HepG2 (cell line): Measurements from ENCODE around the gene ZSWIM8. TPM values are rescaled to one million over a fixed set of nuclear protein-coding genes. Genes with fewer than 3 reads are reported as not detected.

Experiments used
- ATAC-seq: fragments of 200-7000 bp; cut with Tn5 transposase; 3 replicates; pipeline ENCODE4 v1.9.1; 2020; ENCODE audit warnings: mild to moderate bottlenecking, moderate library complexity
- BruUV-seq: library from RNA; stranded (reverse); fragments of 400-500 nt; replicated peaks from 2 replicates; lab custom pipeline; 2021; lab: Mats Ljungman, UMichigan
- CTCF ChIA-PET: fragments of 300-600 bp; formaldehyde crosslinking; extraction: SDS; loops from one replicate; lab custom pipeline; 2021; ENCODE audit warnings: low total read pairs, inconsistent platforms, low intra/inter-chr PET ratio; lab: Yijun Ruan, JAX
- POLR2A ChIA-PET: fragments of 350-600 bp; sonication (Branson Sonifier 250); formaldehyde crosslinking; loops from one replicate; lab custom pipeline; 2020; ENCODE audit warnings: antibody characterized with exemption, inconsistent platforms; lab: Yijun Ruan, JAX
- DNase-seq: peaks from one replicate; pipeline ENCODE4 v3.0.0-alpha.2; 2015; ENCODE audit warnings: low spot score
- FAIRE-seq: peaks from 3 replicates; lab custom pipeline; 2011; peaks lifted over from hg19 to GRCh38; lab: Jason Lieb, UNC
- H2AFZ ChIP-seq: one replicate; pipeline ENCODE4 v1.6.1; 2011; ENCODE audit warnings: low read length, inconsistent platforms
- H3K27ac ChIP-seq: fragments of 300-600 bp; 3 replicates; pipeline ENCODE4 v1.8.0; 2011; ENCODE audit warnings: mixed run types, mild to moderate bottlenecking, mixed read lengths, low read length, inconsistent platforms; ENCODE audit not compliant: insufficient read depth; ENCODE audit errors: extremely low read length
- H3K27me3 ChIP-seq, 2 experiments: fragments of 200-600 bp in 1 of 2; 2 replicates in 1 of 2; 3 replicates in 1 of 2; pipeline versions ENCODE4 v1.6.0 to v1.8.0; 2011; ENCODE audit warnings: low read length in 2 of 2, mild to moderate bottlenecking in 2 of 2, moderate library complexity in 2 of 2, inconsistent platforms in 1 of 2; ENCODE audit not compliant: insufficient read depth in 2 of 2, control insufficient read depth in 1 of 2
- H3K36me3 ChIP-seq, 2 experiments: fragments of 200-600 bp in 1 of 2; replicated peaks in 1 of 2; 2 replicates in 1 of 2; 3 replicates in 1 of 2; pipeline versions ENCODE4 v1.5.1 to v1.8.0; 2011; ENCODE audit warnings: low read length in 2 of 2, inconsistent platforms in 1 of 2; ENCODE audit not compliant: insufficient read depth in 2 of 2, control insufficient read depth in 1 of 2
- H3K4me1 ChIP-seq: 2 replicates; pipeline ENCODE4 v1.5.1; 2012; ENCODE audit warnings: low read length, inconsistent platforms; ENCODE audit not compliant: insufficient read depth
- H3K4me2 ChIP-seq: 2 replicates; pipeline ENCODE4 v1.6.0; 2011; ENCODE audit warnings: low read depth, low read length, inconsistent platforms
- H3K4me3 ChIP-seq, 3 experiments: fragments of 200-600 bp in 1 of 3; sonication (generic), shearing (Covaris generic) in 1 of 3; replicated peaks in 1 of 3; 2 replicates each; pipeline ENCODE4 v1.5.1; 2011 to 2016; ENCODE audit warnings: low read length in 3 of 3, inconsistent platforms in 2 of 3, low read depth in 2 of 3, mild to moderate bottlenecking in 2 of 3, control low read depth in 1 of 3, mixed read lengths in 1 of 3; ENCODE audit not compliant: insufficient read depth in 1 of 3
- H3K79me2 ChIP-seq: one replicate; pipeline ENCODE4 v1.6.1; 2011; ENCODE audit warnings: low read length, inconsistent platforms; ENCODE audit not compliant: insufficient read depth
- H3K9ac ChIP-seq: 2 replicates; pipeline ENCODE4 v1.6.0; 2011; ENCODE audit warnings: mild to moderate bottlenecking, low read depth, low read length, inconsistent platforms; ENCODE audit not compliant: insufficient read depth
- H3K9me3 ChIP-seq: 2 replicates; pipeline ENCODE4 v1.5.1; 2012; ENCODE audit warnings: mild to moderate bottlenecking, low read length
- H4K20me1 ChIP-seq: 2 replicates; pipeline ENCODE4 v1.6.0; 2011; ENCODE audit warnings: inconsistent platforms, mild to moderate bottlenecking, low read length, moderate library complexity; ENCODE audit not compliant: insufficient read depth
- FOXA3 ChIP-seq: IDR thresholded peaks from 2 replicates; pipeline ENCODE4 v1.6.1; 2016; ENCODE audit warnings: missing genetic modification reagents, missing compliant biosample characterization
- TSC22D2 ChIP-seq: sonication (generic); formaldehyde crosslinking; IDR thresholded peaks from 2 replicates; pipeline ENCODE4 v1.5.1; 2020; ENCODE audit warnings: missing genetic modification reagents, mild to moderate bottlenecking, borderline replicate concordance
- ZNF484 ChIP-seq: sonication (generic); formaldehyde crosslinking; IDR thresholded peaks from 2 replicates; pipeline ENCODE4 v1.5.1; 2020; ENCODE audit warnings: mild to moderate bottlenecking, low read depth, missing genetic modification reagents, borderline replicate concordance
- ZNF790 ChIP-seq: sonication (generic); formaldehyde crosslinking; IDR thresholded peaks from 2 replicates; pipeline ENCODE4 v1.8.0; 2022; ENCODE audit warnings: missing genetic modification reagents, mild to moderate bottlenecking, borderline replicate concordance
- WGBS: methylation state at CpG from one replicate; pipeline ENCODE4 v1.1.6; 2017; ENCODE audit warnings: low lambda C conversion rate; 5-methylcytosine and 5-hydroxymethylcytosine counted together
- in situ Hi-C: cut with HindIII; loops from 2 replicates; pipeline ENCODE4 v1.10.0; 2017; ENCODE audit warnings: low pct_unique_long_range_greater_than_20kb; ENCODE audit not compliant: extremely low pct_ligation_motif_present
- intact Hi-C: fragments of 100-400 bp; cut with micrococcal nuclease; formaldehyde crosslinking; loops from one replicate; pipeline ENCODE4 v1.10.0; 2022; ENCODE audit not compliant: unreplicated experiment
- polyA plus RNA-seq, 8 experiments: library from polyadenylated mRNA; depleted of rRNA in 3 of 8; stranded (reverse) in 7 of 8; unstranded in 1 of 8; fragments of >200 nt; fragmentation: Illumina TruSeq in 4 of 8; extraction: Trizol in 4 of 8; gene quantifications; 2 replicates each; pipeline versions ENCODE4 v1.2.1 to v1.2.3, GENCODE V29; 2011 to 2016; ENCODE audit warnings: low read depth in 4 of 8, missing spikeins in 1 of 8, mixed read lengths in 1 of 8; ENCODE audit not compliant: insufficient read depth in 1 of 8
- total RNA-seq, 5 experiments: library from RNA; depleted of rRNA; stranded (reverse); fragments of >200 nt; fragmentation: Illumina TruSeq; extraction: Trizol; gene quantifications; 2 replicates each; pipeline ENCODE4 v1.2.3, GENCODE V29; 2016; ENCODE audit warnings: low read depth in 1 of 5
- TF ChIP-seq, protein P1 (sequence below): sonication (generic); formaldehyde crosslinking; IDR thresholded peaks from 2 replicates; pipeline ENCODE4 v1.9.0; 2022; ENCODE audit warnings: missing genetic modification reagents, mild to moderate bottlenecking, borderline replicate concordance
- TF ChIP-seq, protein P2 (sequence below): sonication (generic); formaldehyde crosslinking; IDR thresholded peaks from 2 replicates; pipeline ENCODE4 v1.9.0; 2021; ENCODE audit warnings: mild to moderate bottlenecking, missing genetic modification reagents
- TF ChIP-seq, protein P3 (sequence below): sonication (generic); formaldehyde crosslinking; IDR thresholded peaks from 2 replicates; pipeline ENCODE4 v1.4.0; 2020; ENCODE audit warnings: missing genetic modification reagents

Gene ZSWIM8
- total and polyA plus RNA-seq, 2 of the 13 experiments (the other 11 are each of a cell fraction or from before 2014, with no cell fraction given): 39.9 to 98.2 TPM

DNA sequence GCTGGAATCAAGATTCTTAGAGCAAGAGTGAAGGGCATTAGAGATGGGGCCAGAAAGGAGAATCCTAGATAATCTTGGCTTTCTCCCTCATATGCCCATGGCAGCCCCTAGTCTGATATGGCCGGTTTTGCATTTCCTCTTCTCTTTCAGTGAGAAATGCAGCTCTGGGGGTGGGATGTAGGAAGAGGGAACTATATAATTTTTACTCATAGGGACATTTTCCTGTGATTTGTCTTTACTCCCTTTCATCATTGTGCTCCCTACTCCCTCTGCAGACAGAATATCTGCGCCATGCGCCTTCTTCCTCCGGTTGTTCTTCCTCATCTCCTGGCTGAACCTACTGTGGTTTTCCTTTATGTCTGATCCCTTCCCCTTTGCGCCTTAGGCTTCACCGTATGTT lies 20.3 kb upstream of the ZSWIM8 start (continued):
- TF ChIP-seq, protein P1, sequence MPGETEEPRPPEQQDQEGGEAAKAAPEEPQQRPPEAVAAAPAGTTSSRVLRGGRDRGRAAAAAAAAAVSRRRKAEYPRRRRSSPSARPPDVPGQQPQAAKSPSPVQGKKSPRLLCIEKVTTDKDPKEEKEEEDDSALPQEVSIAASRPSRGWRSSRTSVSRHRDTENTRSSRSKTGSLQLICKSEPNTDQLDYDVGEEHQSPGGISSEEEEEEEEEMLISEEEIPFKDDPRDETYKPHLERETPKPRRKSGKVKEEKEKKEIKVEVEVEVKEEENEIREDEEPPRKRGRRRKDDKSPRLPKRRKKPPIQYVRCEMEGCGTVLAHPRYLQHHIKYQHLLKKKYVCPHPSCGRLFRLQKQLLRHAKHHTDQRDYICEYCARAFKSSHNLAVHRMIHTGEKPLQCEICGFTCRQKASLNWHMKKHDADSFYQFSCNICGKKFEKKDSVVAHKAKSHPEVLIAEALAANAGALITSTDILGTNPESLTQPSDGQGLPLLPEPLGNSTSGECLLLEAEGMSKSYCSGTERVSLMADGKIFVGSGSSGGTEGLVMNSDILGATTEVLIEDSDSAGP (CRISPR knock-in tag): no peak

DNA sequence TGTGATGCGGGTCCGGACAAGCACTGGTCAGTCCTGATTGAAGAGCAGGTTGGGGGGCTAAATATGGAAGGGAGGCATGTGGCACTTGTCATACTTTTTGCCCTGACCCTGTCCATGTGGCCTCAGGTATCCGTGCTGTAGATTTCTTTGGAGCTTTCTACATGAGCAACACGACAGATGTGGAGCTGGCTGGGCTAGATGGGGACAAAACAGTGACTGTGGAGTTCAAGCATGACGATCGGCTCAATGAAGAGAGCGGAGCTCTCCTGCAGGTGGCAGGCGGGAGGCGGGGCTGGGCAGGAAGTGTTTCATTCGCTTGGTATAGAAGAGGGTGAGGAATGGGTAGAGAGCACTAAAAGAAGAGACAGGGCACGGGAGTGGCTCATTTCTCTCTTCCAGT lies 16.5 kb upstream of the ZSWIM8 start:
- H3K4me1 ChIP-seq: peaks cover 12% of the 10 kb centered on the region
- intact Hi-C loops: no loop called here
- POLR2A ChIA-PET: no interaction called here
- 93% methylated on average over 11 of the region's 11 CpGs for WGBS
- peaks cover 11% of the 10 kb centered on the region for H3K79me2 ChIP-seq
- no peak overlapping the region for H2AFZ ChIP-seq
- in situ Hi-C loops: no loop called here
- peaks cover 38 to 67% of the 10 kb centered on the region in 2 experiments for H3K36me3 ChIP-seq
- BruUV-seq: no TSS peak
- no peaks in the 10 kb centered on the region for H4K20me1 ChIP-seq
- no peak overlapping the region for H3K4me3 ChIP-seq
- H3K9ac ChIP-seq: no peak overlapping the region
- H3K27ac ChIP-seq: no peak overlapping the region
- FAIRE-seq (no peak), ATAC-seq (no peak), DNase-seq (no peak)
- no peaks in the 10 kb centered on the region; a peak in 1 of 5 replicates for H3K27me3 ChIP-seq
- CTCF ChIA-PET: no interaction called here
- H3K9me3 ChIP-seq: no peaks in the 10 kb centered on the region
- no peak overlapping the region for H3K4me2 ChIP-seq
- no peak for TF ChIP-seq TSC22D2
- no peak for TF ChIP-seq FOXA3 (CRISPR knock-in tag)
- TF ChIP-seq, protein P2, sequence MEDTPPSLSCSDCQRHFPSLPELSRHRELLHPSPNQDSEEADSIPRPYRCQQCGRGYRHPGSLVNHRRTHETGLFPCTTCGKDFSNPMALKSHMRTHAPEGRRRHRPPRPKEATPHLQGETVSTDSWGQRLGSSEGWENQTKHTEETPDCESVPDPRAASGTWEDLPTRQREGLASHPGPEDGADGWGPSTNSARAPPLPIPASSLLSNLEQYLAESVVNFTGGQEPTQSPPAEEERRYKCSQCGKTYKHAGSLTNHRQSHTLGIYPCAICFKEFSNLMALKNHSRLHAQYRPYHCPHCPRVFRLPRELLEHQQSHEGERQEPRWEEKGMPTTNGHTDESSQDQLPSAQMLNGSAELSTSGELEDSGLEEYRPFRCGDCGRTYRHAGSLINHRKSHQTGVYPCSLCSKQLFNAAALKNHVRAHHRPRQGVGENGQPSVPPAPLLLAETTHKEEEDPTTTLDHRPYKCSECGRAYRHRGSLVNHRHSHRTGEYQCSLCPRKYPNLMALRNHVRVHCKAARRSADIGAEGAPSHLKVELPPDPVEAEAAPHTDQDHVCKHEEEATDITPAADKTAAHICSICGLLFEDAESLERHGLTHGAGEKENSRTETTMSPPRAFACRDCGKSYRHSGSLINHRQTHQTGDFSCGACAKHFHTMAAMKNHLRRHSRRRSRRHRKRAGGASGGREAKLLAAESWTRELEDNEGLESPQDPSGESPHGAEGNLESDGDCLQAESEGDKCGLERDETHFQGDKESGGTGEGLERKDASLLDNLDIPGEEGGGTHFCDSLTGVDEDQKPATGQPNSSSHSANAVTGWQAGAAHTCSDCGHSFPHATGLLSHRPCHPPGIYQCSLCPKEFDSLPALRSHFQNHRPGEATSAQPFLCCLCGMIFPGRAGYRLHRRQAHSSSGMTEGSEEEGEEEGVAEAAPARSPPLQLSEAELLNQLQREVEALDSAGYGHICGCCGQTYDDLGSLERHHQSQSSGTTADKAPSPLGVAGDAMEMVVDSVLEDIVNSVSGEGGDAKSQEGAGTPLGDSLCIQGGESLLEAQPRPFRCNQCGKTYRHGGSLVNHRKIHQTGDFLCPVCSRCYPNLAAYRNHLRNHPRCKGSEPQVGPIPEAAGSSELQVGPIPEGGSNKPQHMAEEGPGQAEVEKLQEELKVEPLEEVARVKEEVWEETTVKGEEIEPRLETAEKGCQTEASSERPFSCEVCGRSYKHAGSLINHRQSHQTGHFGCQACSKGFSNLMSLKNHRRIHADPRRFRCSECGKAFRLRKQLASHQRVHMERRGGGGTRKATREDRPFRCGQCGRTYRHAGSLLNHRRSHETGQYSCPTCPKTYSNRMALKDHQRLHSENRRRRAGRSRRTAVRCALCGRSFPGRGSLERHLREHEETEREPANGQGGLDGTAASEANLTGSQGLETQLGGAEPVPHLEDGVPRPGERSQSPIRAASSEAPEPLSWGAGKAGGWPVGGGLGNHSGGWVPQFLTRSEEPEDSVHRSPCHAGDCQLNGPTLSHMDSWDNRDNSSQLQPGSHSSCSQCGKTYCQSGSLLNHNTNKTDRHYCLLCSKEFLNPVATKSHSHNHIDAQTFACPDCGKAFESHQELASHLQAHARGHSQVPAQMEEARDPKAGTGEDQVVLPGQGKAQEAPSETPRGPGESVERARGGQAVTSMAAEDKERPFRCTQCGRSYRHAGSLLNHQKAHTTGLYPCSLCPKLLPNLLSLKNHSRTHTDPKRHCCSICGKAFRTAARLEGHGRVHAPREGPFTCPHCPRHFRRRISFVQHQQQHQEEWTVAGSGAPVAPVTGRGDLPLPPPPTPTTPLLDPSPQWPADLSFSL (CRISPR knock-in tag): no peak
- no peak for TF ChIP-seq ZNF790
- TF ChIP-seq, protein P3, sequence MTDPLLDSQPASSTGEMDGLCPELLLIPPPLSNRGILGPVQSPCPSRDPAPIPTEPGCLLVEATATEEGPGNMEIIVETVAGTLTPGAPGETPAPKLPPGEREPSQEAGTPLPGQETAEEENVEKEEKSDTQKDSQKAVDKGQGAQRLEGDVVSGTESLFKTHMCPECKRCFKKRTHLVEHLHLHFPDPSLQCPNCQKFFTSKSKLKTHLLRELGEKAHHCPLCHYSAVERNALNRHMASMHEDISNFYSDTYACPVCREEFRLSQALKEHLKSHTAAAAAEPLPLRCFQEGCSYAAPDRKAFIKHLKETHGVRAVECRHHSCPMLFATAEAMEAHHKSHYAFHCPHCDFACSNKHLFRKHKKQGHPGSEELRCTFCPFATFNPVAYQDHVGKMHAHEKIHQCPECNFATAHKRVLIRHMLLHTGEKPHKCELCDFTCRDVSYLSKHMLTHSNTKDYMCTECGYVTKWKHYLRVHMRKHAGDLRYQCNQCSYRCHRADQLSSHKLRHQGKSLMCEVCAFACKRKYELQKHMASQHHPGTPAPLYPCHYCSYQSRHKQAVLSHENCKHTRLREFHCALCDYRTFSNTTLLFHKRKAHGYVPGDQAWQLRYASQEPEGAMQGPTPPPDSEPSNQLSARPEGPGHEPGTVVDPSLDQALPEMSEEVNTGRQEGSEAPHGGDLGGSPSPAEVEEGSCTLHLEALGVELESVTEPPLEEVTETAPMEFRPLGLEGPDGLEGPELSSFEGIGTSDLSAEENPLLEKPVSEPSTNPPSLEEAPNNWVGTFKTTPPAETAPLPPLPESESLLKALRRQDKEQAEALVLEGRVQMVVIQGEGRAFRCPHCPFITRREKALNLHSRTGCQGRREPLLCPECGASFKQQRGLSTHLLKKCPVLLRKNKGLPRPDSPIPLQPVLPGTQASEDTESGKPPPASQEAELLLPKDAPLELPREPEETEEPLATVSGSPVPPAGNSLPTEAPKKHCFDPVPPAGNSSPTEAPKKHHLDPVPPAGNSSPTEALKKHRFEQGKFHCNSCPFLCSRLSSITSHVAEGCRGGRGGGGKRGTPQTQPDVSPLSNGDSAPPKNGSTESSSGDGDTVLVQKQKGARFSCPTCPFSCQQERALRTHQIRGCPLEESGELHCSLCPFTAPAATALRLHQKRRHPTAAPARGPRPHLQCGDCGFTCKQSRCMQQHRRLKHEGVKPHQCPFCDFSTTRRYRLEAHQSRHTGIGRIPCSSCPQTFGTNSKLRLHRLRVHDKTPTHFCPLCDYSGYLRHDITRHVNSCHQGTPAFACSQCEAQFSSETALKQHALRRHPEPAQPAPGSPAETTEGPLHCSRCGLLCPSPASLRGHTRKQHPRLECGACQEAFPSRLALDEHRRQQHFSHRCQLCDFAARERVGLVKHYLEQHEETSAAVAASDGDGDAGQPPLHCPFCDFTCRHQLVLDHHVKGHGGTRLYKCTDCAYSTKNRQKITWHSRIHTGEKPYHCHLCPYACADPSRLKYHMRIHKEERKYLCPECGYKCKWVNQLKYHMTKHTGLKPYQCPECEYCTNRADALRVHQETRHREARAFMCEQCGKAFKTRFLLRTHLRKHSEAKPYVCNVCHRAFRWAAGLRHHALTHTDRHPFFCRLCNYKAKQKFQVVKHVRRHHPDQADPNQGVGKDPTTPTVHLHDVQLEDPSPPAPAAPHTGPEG (CRISPR knock-in tag): no peak
- no peak for TF ChIP-seq ZNF484 (CRISPR knock-in tag)
